Activated CD4-positive, CD25-positive, alpha-beta regulatory T cell (primary cell): ENCODE data around the gene METTL15.
"Not testable (repeated sequence)": the region's sequence is repeated elsewhere in the genome, so short reads cannot be mapped to it uniquely, and the experiment has no call there.

Experiments used
- DNase-seq, 4 experiments: peaks; one replicate each; lab custom pipeline; 2025; lab: John Stamatoyannopoulos, UW

The METTL15 gene, protein sequence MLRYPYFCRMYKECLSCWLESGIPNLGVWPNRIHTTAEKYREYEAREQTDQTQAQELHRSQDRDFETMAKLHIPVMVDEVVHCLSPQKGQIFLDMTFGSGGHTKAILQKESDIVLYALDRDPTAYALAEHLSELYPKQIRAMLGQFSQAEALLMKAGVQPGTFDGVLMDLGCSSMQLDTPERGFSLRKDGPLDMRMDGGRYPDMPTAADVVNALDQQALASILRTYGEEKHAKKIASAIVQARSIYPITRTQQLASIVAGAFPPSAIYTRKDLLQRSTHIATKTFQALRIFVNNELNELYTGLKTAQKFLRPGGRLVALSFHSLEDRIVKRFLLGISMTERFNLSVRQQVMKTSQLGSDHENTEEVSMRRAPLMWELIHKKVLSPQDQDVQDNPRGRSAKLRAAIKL

DNA sequence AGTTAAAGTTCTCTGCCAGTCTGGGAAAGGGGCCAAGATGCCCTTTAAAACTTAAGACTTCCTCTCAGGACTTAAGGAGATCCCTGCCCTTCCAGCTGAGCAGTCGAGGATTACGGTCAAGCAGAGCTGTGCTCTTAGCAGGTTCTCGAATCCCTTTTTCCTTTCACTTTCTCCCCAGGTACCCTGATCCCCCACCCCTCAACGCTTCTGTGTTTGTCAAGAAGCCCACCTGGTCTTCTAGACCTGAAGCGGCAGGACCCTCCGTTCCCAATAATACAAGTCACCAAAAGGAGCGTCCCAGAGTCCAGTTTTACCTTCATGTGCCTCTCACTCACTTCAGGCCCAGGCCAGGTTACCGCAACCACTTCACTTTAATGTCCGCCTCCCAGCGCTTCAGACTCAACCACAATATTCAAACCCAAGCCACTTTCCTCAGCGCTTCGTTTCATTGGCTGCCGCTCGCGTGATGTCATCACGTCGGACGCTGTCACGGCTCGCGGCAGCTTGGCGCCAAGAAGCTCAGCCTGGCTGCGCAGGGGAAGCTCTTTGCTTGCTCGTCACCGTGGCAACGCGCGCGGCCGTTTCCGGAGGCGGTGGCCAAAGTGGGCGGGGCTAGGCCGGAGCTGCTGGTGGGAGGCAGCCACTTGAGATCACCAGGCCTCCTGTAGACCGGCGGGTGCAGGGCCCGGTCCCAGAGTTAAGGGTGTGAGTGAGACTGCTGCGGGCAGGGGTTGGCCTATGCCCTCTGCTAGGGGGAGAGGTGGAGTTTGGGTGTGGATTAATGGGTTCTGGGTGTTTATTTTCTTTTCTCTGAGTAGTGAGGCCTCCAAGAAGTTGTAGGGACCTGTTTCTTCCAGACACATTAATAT is at the start of gene METTL15, which contains the start of gene KIF18A:
METTL15 (plus strand) TSS at position 639 of the 869 bp plus-strand sequence. CDS start 4,947 bp downstream, outside the sequence.
KIF18A (minus strand) TSS at position 407 of the 869 bp plus-strand sequence. CDS start 10,209 bp downstream, outside the sequence.
- DNase-seq: peak; percentile 94 to 98 (median 96)

DNA sequence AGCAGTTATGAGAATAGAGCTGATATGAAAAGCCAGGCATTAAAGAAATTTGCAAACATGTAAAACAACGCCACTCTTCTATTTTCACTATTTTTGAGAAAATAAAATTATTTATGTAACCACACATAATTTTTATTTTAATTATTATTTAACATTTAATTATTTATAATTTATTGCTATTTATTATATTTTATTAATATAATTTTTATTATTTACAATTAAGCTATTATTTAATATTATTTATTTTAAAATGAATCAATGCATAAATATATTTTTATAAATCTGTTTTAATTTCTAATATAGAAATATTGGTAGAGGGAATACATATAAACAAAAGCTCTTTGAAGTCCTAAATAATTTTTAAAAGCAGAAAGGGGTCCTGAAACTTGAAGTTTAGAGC is 36.9 kb upstream of the METTL15 start:
- no peak for DNase-seq

DNA sequence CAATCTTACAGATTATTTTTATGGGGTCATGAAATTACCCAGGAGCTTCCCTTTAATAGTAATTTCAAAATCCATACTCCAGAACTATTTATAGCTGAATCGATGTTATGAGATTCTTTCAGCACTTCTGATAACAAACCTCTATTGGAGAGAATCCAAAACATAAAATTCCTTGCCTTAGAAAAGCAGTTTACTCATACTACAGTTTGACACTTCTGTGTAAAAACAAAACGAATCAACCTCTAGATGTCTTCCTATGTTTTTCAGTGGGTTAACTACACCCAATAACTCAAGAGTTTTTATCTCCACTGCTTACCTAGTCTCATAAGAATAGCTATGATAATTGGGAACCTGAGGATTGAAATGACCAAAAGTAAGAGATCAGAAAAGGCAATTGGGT is 35.9 kb upstream of the METTL15 start:
- no peak for DNase-seq

DNA sequence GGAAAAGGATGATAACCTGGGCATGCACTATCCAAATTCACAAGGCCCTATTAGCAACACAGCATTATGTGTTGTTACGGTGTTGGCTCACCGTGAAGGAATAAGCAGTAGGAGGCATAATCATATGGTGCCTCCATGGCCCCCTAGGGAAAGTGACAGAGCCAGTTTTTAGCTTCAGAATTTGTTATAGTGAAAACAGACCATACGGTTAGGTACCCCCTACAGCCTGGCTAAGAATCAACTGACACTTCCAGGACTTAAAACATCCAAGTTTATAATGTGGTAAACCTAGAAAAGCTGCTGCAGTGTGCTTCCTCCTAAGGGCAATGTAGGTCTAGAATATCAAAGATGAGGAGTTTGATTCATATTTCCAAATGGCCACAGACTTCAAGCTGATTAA is 30.7 kb upstream of the METTL15 start:
- no peak for DNase-seq

DNA sequence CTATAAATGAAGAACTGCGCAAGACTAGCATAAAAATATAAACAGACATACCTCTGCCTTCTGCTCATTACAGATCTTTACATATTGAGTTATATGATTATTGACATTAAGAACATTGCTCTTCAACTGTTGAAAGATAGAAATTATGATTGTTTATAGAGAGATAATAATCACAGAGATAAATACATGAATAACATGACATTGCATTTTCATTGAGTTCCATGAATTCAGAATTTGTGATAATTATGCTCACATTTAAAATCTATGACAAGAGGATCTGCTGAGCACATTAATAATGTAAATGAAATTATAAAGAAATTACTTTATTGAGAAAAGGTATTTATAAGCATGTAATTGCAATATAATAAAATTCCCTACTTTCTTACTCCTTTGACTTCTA is 25.1 kb upstream of the METTL15 start:
- no peak for DNase-seq

DNA sequence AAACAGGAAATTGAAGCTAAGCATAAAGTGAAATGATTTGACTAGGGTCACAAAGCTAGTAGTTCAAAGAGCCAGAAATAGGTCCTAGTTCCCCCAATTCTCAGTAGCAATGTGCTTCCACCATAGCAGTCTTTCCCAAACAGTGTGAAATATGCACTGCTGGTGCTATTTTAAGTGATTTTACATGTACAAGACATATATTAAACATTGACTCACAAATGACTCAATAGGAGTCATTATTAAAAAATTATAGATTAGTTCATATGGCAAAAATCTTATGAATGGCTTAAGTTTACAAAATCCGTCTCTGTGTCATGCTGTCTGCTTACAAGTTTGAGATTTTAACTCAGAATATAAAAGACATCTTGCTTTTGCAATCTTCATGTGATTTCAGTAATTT is 21.6 kb upstream of the METTL15 start:
- DNase-seq: no peak

DNA sequence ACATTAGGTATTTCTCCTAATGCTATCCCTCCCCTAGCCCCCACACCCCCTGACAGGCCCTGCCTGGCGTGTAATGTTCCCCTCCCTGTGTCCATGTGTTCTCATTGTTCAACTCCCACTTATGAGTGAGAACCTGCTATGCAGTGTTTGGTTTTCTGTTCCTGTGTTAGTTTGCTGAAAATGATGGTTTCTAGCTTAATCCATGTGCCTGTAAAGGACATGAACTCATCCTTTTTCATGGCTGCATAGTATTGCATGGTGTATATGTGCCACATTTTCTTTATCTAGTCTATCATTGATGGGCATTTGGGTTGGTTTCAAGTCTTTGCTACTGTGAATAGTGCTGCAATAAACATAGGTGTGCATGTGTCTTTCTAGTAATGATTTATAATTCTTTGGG is 21.0 kb upstream of the METTL15 start:
- not testable (repeated sequence) for DNase-seq

DNA sequence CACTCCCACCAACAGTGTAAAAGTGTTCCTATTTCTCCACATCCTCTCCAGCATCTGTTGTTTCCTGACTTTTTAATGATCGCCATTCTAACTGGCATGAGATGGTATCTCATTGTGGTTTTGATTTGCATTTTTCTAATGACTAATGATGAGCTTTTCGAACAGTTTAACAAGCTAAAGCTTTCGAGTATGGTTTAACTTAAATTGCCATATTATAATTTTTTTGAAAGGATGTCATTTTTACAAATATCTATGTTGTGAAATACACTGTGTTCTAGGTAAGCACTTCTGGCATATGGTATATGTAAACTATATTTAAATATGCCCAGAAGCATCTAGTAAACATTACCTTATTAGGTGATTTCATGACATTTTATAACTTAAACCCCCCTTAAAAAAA is 20.5 kb upstream of the METTL15 start:
- not testable (repeated sequence) for DNase-seq

DNA sequence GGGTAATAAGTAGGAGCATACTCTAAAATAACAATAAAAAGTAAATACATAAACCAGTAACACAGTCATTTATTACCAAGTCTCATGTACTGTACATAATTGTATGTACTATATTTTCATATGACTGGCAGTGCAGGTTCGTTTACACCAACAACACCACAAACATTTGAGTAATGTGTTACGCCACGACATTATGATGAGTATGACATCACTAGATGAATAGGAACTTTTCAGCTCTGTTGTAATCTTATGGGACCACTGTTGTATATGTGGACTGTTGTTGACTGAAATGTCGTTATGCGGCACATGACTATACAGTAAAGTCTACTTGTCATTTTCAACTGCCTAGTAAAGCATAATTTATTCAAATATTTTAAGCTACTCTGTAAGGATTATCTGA is 18.8 kb upstream of the METTL15 start:
- DNase-seq: no peak

DNA sequence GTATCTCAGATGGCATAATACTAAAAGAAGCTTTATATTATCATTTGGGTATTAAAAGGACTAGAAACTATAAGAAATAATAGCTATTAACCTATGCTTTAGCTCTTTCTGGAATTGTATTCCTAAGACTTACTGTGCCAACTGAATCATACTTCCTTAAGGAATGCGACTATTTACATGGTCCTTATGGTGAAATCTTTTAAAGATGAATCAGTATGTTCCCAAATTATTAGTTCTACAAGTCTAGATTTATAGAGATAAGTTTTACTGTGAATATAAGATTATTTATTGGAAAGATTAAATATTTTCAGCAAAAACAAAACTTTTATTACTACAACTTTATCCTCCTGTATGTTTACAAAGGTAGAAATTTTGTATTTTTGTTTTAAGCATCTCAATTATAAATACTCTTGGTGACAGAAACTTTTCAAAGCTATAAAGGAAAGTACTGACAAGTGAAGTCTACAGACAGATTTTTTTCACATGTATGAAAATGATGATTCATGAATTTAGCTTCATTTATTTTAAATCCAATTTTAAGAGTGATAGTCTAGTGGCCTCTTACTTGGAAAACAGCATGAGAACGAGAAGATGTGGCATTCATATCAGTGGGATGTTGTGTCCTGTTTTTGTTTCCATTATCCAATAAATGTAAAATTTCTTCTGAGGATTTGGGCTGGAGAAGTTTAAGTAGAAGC is 18.0 kb upstream of the METTL15 start:
- DNase-seq: no peak

DNA sequence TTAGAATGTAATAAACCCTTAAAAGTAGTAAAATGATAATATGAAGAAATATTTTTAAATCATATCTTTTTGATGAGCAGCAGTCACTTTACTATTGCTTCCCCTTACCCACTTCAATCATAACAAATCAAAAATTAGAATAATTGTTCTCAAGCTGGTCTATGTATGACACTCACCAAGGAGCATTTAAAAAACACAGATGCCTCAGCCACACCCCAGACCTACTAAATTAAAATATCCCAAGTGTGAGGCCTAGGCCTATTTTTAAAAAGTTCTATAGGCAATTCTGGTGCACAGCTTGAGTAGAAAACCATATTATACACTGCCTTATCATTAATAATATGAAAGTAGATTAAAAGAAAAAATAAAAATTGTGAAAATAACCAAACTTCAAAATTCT is 15.4 kb upstream of the METTL15 start:
- DNase-seq: no peak

DNA sequence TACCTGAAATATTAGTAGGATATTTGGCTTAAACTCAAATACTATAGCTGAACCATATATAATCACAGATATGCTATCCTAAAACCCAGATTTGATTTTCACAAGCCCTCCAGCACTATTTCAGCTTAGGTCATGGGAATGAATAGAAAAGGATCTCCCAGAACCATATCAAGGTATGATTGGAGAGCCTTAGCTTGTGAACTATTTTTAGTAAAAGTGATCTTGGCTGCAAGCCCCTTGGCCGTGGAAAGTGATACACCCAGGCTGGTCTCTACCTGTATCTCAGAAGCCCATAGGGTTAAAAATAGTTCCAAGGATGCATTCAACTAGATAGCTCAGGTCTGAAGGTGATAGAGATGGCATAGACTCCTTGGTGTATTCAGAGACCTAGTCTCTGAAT is 9.9 kb upstream of the METTL15 start:
- no peak for DNase-seq

DNA sequence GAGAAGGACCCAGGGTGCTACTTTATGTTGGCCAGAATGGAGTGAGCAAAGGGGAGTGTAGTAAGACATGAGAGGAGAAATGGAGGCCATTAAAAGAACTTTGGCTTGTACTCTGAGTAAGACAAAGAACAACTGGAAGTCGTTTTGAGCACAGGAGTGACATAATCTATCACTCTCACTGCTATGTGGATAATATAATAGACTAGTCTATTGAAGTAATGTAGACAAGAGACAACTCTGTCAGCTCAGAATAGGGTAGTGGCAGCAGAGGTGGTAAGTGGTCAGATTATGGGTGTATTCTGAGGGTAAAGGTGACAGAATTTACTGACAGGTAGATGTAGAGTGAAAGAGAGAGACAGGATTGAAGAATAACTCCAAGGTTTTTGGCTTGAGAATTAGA is 8.5 kb upstream of the METTL15 start:
- DNase-seq: no peak

DNA sequence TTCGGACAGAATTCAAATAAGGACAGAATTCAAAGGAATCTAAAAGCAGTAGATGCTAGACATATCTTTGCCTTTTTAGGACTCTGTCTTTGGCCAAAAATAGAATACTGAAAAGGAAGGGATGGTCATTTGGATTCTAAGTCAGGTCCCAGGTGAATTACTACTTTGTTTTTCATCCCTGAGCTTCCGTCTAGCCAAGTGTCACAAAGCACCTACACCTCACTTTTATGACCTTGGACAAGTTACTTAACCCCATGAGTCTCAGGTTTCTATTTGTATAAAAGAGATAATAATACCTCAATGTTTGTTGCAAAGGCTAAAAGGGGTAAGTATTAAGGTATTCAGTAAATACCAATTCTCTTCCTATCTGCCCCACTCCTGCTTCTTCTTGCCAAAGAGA is 7.5 kb upstream of the METTL15 start:
- DNase-seq: no peak

DNA sequence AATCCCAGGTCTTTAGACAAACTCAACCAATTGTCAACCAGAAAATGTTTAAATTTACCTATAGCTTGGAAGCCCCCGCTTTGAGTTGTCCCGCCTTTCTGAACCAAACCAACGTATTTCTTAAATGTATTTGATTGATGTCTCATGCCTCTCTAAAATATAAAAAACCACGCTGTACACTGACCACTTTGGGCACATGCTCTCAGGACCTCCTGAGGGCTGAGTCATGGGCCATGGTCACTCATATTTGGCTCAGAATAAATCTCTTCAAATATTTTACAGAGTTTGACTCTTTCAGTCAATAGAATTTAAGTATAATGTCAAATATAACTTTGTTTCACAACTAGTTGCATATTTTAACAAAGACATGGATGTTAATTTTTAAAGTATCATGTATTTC is 5.9 kb upstream of the METTL15 start:
- not testable (repeated sequence) for DNase-seq

DNA sequence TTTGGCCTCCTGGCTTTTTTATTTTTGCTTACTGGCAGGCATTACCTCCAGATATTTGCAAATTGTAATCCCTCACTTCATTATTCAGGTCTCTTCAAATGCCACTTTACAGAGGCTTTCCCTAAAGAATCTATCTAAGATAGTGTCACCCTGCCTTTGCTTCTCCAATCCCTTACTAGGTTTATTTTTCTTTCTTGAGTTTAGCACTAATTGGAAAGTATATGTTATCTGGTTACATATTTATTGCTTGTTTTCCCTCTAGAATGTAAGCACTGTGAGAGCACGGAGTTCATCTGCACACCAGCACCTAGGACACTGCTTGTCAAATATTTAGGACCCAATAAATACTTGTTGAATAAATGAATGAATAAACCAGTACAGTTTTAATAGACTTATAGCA is 3.8 kb upstream of the METTL15 start:
- no peak for DNase-seq

DNA sequence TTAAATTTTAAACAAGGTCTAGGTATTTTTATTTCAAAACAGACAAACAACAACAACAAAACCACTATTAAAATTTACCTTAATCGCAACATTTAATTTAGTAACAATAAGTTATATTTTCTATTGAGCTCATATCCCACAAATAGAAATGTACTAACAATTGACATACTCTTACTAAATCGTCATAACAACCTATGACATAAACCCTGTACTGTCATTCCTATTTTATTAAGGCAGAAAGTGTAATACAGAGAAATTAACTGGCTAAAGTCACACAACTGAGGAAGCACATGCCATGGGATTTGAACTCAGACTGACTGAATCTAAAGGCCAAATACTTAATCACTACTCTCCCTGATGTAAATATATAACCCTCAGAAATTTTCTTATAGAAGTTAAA is 3.2 kb upstream of the METTL15 start:
- DNase-seq: no peak

DNA sequence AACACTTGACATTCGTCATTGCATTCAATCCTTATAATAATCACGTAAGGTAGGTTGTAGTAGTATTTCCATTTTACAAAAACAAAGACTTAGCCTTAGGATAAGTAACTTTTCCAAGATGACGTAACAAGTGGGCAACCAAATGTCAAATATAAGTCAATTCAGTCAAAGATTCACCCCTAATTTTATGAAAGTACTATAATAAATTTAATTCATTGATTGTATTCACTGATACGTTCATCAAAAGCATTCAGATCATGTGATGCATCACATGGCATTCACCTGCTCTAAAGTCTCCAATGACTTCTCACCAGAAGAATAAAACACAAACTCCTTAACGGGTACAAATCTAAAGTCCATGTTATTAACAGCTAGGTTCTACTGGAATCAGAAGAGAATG is 2.3 kb upstream of the METTL15 start:
- no peak for DNase-seq

DNA sequence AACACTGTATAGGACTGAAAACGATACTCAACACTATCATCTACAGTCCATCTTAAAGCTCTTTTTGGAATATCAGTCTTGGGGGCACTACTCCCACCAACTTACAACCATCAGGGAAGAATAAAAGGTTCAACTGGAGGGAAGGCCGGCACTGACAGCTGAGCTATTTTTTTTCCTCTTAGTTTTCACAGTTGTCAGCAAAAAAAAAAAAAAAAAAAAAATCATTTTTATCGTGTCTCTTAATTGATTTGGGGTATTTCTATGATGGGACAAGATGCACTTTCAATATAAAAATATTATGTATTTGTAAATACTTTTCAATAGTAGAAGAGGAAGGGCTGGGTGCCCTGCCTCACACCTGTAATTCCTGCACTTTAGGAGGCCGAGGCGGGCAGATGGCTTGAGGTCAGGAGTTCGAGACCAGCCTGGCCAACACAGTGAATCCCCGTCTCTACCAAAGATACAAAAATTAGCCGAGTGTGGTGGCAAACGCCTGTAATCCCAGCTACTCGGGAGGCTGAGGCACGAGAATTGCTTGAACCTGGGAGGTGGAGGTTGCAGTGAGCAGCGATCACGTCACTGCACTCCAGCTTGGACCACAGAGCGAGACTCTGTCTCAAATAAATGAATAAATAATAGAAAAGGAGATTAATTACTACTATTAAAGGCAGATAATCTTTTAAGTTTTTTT is 1.7 kb upstream of the METTL15 start:
- DNase-seq: no peak

DNA sequence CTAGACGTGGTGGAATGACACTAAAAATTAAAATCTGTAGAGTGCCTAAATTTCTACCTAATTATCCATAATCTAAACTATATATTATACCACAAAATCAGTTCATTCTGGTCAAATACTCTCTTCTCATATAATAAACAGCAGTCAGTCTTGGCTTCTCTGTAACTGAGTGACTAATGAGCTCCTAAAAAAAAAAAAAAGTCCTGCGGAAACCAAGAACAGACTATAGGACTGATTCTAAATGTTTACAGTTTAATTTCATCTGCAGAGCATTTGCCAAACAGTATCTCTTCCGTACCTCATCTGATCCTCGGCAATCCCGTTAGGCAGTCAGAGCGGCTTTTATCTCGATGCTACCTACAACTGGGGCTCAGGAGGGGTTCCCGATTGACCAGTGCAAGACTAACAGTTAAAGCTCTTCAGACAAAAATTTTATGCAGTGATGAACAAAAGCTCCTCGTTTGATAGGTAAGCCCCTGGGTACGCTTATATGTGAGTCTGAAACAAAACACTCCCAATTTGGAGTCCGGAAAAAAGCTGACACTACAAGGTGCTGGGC is 918 bp upstream of the METTL15 start:
- no peak for DNase-seq

DNA sequence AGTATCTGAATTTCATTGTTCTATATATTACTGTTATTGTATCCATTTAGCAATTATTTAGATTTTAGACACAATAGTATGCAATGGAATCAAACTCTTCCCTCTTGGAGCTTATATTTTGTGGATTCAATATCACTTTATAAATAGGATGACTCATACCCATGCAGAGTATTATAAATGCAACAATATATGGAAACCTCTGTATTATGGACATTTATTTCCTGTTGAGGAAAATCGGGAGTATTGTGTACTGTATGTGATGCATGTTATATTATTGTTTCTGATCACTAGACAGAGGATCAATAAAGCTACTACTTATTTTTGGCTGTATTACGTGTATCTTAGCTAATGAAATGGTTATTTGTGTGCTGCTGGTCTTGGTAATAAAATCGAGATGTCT is 770 bp downstream of the METTL15 start:
- DNase-seq: no peak
